Measurements from ENCODE around the gene PHACTR1.

GRCh38 chr6:12968839-12969558, 252.4 kb downstream of the PHACTR1 start:
- TF ChIP-seq CTCF (IDR thresholded peaks at IDR 0.05; ENCODE audit: low read depth, low read length): no peak
- no peak for TF ChIP-seq EZH2phosphoT487 (IDR thresholded peaks at IDR 0.05; ENCODE audit: low read depth)

Measured in OCI-LY3 (cell line).